ENCODE results near the gene PDE11A. TPM values are rescaled to one million over a fixed set of nuclear protein-coding genes. Genes with fewer than 3 reads are reported as not detected.

The PDE11A gene
- total and polyA plus RNA-seq, 2 of the 8 experiments (the other 6 are each of a cell fraction or from before 2014, with no cell fraction given) = 0.19 to 0.23 TPM

GRCh38 chr2:177646791-177647190, 425.8 kb downstream of the PDE11A start (continued):
- no peak for TF ChIP-seq CHD7 (IDR thresholded peaks at IDR 0.05; ENCODE audit: insufficient replicate concordance, low read length)
- no peak for TF ChIP-seq SIN3A (conservative IDR thresholded peaks at IDR 0.05 in 1 of 2, IDR thresholded peaks at IDR 0.05 in 1 of 2; ENCODE audit: low read depth in 1 of 2, low read length in 2 of 2)
- TF ChIP-seq ZNF274 (IDR thresholded peaks at IDR 0.05; ENCODE audit: borderline replicate concordance, extremely low read depth, low read length) = no peak
- TF ChIP-seq EZH2 (IDR thresholded peaks at IDR 0.05; ENCODE audit: low read depth, low read length, severe bottlenecking) = no peak
- no peak for TF ChIP-seq SP1 (IDR thresholded peaks at IDR 0.05; ENCODE audit: low read depth, low read length)
- no peak for TF ChIP-seq KDM5A (IDR thresholded peaks at IDR 0.05; ENCODE audit: low read length)

Measured in H1 (cell line).